HCT116 (cell line): ENCODE data around the gene AUTS2.

ENCODE experiments used
- CTCF ChIP-seq, 3 experiments: fragments of 200-600 bp in 1 of 3; sonication (generic) in 1 of 3; IDR thresholded peaks in 2 of 3; conservative IDR thresholded peaks in 1 of 3; 2 replicates each; pipeline ENCODE4 v1.5.1; 2012 to 2017; ENCODE audit warnings: low read depth in 2 of 3, low read length in 2 of 3, antibody characterized with exemption in 1 of 3, borderline replicate concordance in 1 of 3, control low read depth in 1 of 3, mild to moderate bottlenecking in 1 of 3, mixed read lengths in 1 of 3, mixed run types in 1 of 3, moderate library complexity in 1 of 3; ENCODE audit not compliant: insufficient read depth in 1 of 3
- MAX ChIP-seq: IDR thresholded peaks from 2 replicates; pipeline ENCODE4 v1.6.1; 2012
- RAD21 ChIP-seq: IDR thresholded peaks from 2 replicates; pipeline ENCODE4 v1.6.1; 2012; ENCODE audit warnings: low read depth, mild to moderate bottlenecking

GRCh38 chr7:70582927-70583895 is 984.9 kb downstream of the AUTS2 start:
- TF ChIP-seq MAX (no peak), CTCF (IDR thresholded peaks at IDR 0.05 in 2 of 3, conservative IDR thresholded peaks at IDR 0.05 in 1 of 3; ENCODE audit: borderline replicate concordance in 1 of 3, insufficient read depth in 1 of 3, low read depth in 2 of 3, low read length in 2 of 3) (no peak), RAD21 (no peak)
